Measurements from ENCODE around the gene NARF.

GRCh38 chr17:82487910-82488309 is 29.4 kb downstream of the NARF start:
- no peak for TF ChIP-seq ELF4 (CRISPR knock-in tag; IDR thresholded peaks at IDR 0.05; ENCODE audit: low read depth)
- TF ChIP-seq, protein P1, sequence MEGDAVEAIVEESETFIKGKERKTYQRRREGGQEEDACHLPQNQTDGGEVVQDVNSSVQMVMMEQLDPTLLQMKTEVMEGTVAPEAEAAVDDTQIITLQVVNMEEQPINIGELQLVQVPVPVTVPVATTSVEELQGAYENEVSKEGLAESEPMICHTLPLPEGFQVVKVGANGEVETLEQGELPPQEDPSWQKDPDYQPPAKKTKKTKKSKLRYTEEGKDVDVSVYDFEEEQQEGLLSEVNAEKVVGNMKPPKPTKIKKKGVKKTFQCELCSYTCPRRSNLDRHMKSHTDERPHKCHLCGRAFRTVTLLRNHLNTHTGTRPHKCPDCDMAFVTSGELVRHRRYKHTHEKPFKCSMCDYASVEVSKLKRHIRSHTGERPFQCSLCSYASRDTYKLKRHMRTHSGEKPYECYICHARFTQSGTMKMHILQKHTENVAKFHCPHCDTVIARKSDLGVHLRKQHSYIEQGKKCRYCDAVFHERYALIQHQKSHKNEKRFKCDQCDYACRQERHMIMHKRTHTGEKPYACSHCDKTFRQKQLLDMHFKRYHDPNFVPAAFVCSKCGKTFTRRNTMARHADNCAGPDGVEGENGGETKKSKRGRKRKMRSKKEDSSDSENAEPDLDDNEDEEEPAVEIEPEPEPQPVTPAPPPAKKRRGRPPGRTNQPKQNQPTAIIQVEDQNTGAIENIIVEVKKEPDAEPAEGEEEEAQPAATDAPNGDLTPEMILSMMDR (IDR thresholded peaks at IDR 0.05): no peak
- TF ChIP-seq USF2 (CRISPR knock-in tag; IDR thresholded peaks at IDR 0.05): no peak
- no peak for TF ChIP-seq ZNF317 (CRISPR knock-in tag; IDR thresholded peaks at IDR 0.05; ENCODE audit: borderline replicate concordance, low read depth)
- no peak for TF ChIP-seq FOXK1 (CRISPR knock-in tag; IDR thresholded peaks at IDR 0.05)
- TF ChIP-seq, protein P2, sequence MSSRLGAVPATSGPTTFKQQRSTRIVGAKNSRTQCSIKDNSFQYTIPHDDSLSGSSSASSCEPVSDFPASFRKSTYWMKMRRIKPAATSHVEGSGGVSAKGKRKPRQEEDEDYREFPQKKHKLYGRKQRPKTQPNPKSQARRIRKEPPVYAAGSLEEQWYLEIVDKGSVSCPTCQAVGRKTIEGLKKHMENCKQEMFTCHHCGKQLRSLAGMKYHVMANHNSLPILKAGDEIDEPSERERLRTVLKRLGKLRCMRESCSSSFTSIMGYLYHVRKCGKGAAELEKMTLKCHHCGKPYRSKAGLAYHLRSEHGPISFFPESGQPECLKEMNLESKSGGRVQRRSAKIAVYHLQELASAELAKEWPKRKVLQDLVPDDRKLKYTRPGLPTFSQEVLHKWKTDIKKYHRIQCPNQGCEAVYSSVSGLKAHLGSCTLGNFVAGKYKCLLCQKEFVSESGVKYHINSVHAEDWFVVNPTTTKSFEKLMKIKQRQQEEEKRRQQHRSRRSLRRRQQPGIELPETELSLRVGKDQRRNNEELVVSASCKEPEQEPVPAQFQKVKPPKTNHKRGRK (CRISPR knock-in tag; IDR thresholded peaks at IDR 0.05; ENCODE audit: borderline replicate concordance): no peak

Data from WTC11 (cell line).